K562 (cell line): ENCODE data around the gene YBEY. TPM values are rescaled to one million over a fixed set of nuclear protein-coding genes. Genes with fewer than 3 reads are reported as not detected.

Experiments
- ATAC-seq: fragments of 200-7000 bp; cut with Tn5 transposase; 3 replicates; pipeline ENCODE4 v1.9.1; 2020; ENCODE audit warnings: moderate library complexity
- BruUV-seq: library from RNA; stranded (reverse); fragments of 400-500 nt; replicated peaks from 2 replicates; lab custom pipeline; 2021; lab: Mats Ljungman, UMichigan
- CTCF ChIA-PET: fragments of 300-600 bp; formaldehyde crosslinking; extraction: SDS; loops from one replicate; lab custom pipeline; 2021; ENCODE audit warnings: low intra/inter-chr PET ratio; lab: Yijun Ruan, JAX
- POLR2A ChIA-PET: fragments of 300-600, 350-650 bp; sonication (Branson Sonifier 250); formaldehyde crosslinking; extraction: SDS; loops from one replicate; lab custom pipeline; 2021; ENCODE audit warnings: antibody characterized with exemption, inconsistent platforms; lab: Yijun Ruan, JAX
- DNase-seq, 4 experiments: peaks; one replicate each; pipeline versions ENCODE4 v3.0.0 to v3.0.0-alpha.2; 2011 to 2018; ENCODE audit warnings: low spot score in 3 of 4, mixed read lengths in 3 of 4; ENCODE audit errors: extremely low read depth in 1 of 4
- FAIRE-seq: peaks from 2 replicates; lab custom pipeline; 2011; peaks lifted over from hg19 to GRCh38; lab: Jason Lieb, UNC
- H2AFZ ChIP-seq: 2 replicates; pipeline ENCODE4 v1.6.0; 2011; ENCODE audit warnings: low read depth, low read length, control low read depth, inconsistent platforms
- H3K27ac ChIP-seq: fragments of 200-600 bp; 3 replicates; pipeline ENCODE4 v1.8.0; 2011; ENCODE audit warnings: low read depth, mild to moderate bottlenecking, control low read depth, inconsistent platforms, low read length, moderate library complexity, mixed read lengths; ENCODE audit errors: extremely low read depth
- H3K27me3 ChIP-seq, 2 experiments: fragments of 300-600 bp in 1 of 2; 2 replicates in 1 of 2; 3 replicates in 1 of 2; pipeline versions ENCODE4 v1.6.0 to v1.8.0; 2011; ENCODE audit warnings: inconsistent platforms in 2 of 2, low read length in 2 of 2, mild to moderate bottlenecking in 1 of 2, mixed read lengths in 1 of 2, moderate library complexity in 1 of 2; ENCODE audit not compliant: control insufficient read depth in 2 of 2, insufficient read depth in 2 of 2
- H3K36me3 ChIP-seq: fragments of 300-600 bp; 3 replicates; pipeline ENCODE4 v1.8.0; 2011; ENCODE audit warnings: mild to moderate bottlenecking, low read length, inconsistent platforms; ENCODE audit not compliant: control insufficient read depth, insufficient read depth
- H3K4me1 ChIP-seq, 2 experiments: fragments of 200-600 bp in 1 of 2; replicated peaks in 1 of 2; 2 replicates in 1 of 2; 3 replicates in 1 of 2; pipeline versions ENCODE4 v1.5.1 to v1.8.0; 2011; ENCODE audit warnings: inconsistent platforms in 2 of 2, low read length in 2 of 2, mild to moderate bottlenecking in 1 of 2, mixed read lengths in 1 of 2, moderate library complexity in 1 of 2; ENCODE audit not compliant: control insufficient read depth in 2 of 2, insufficient read depth in 2 of 2
- H3K4me2 ChIP-seq: 2 replicates; pipeline ENCODE4 v1.6.1; 2011; ENCODE audit warnings: low read length, control low read depth, inconsistent platforms, mixed read lengths; ENCODE audit not compliant: insufficient read depth
- H3K4me3 ChIP-seq: fragments of 200-600 bp; sonication (generic), shearing (Covaris generic); 2 replicates; pipeline ENCODE4 v1.5.1; 2016; ENCODE audit warnings: control low read depth, inconsistent platforms
- H3K79me2 ChIP-seq: fragments of 200-600 bp; 3 replicates; pipeline ENCODE4 v1.8.0; 2011; ENCODE audit warnings: low read length, inconsistent platforms; ENCODE audit not compliant: control insufficient read depth, insufficient read depth
- H3K9ac ChIP-seq, 2 experiments: 2 replicates each; pipeline versions ENCODE4 v1.6.0 to v1.6.1; 2011; ENCODE audit warnings: low read depth in 2 of 2, low read length in 2 of 2, control low read depth in 1 of 2, inconsistent platforms in 1 of 2, mild to moderate bottlenecking in 1 of 2, mixed read lengths in 1 of 2; ENCODE audit not compliant: insufficient read depth in 1 of 2
- H3K9me1 ChIP-seq: one replicate; pipeline ENCODE4 v1.6.0; 2011; ENCODE audit warnings: inconsistent platforms, mild to moderate bottlenecking, low read length, moderate library complexity; ENCODE audit not compliant: control insufficient read depth, insufficient read depth
- H3K9me3 ChIP-seq: replicated peaks from 2 replicates; pipeline ENCODE4 v1.5.1; 2011; ENCODE audit warnings: low read depth, low read length, inconsistent platforms; ENCODE audit not compliant: control insufficient read depth, insufficient read depth
- H4K20me1 ChIP-seq: replicated peaks from 2 replicates; pipeline ENCODE4 v1.6.1; 2011; ENCODE audit warnings: low read length, inconsistent platforms, mixed read lengths; ENCODE audit not compliant: control insufficient read depth, insufficient read depth
- CEBPG ChIP-seq, 3 experiments: fragments of 200-800 bp in 1 of 3; sonication (Bioruptor generic) in 1 of 3; sonication (generic) in 1 of 3; formaldehyde crosslinking in 1 of 3; IDR thresholded peaks in 2 of 3; conservative IDR thresholded peaks in 1 of 3; 2 replicates each; pipeline versions ENCODE4 v1.6.1 to v1.8.0; 2016 to 2022; ENCODE audit warnings: missing compliant biosample characterization in 2 of 3, missing genetic modification characterization in 2 of 3, mild to moderate bottlenecking in 1 of 3, missing genetic modification reagents in 1 of 3
- CTCFL ChIP-seq: IDR thresholded peaks from 2 replicates; pipeline ENCODE4 v1.6.1; 2011; ENCODE audit warnings: borderline replicate concordance, low read depth, mild to moderate bottlenecking, moderate library complexity, low read length; ENCODE audit not compliant: insufficient read depth, poor library complexity, severe bottlenecking
- KLF1 ChIP-seq: fragments of 450-650 bp; IDR thresholded peaks from 2 replicates; pipeline ENCODE4 v1.6.1; 2016; ENCODE audit warnings: missing genetic modification characterization, missing compliant biosample characterization
- MAFK ChIP-seq: IDR thresholded peaks from 2 replicates; pipeline ENCODE4 v1.6.1; 2011; ENCODE audit warnings: low read length, improper control_type of control experiment
- PPARD ChIP-seq: fragments of 250-450 bp; sonication (Bioruptor Pico); IDR thresholded peaks from 2 replicates; pipeline ENCODE4 v1.8.0; 2022; ENCODE audit warnings: inconsistent platforms, mild to moderate bottlenecking, moderate library complexity
- RBFOX2 ChIP-seq: fragments of 200-400 bp; formaldehyde crosslinking; IDR thresholded peaks from 2 replicates; pipeline ENCODE4 v1.6.1; 2017; ENCODE audit warnings: low read depth, mild to moderate bottlenecking, low read length, moderate library complexity
- SOX6 ChIP-seq: fragments of 450-650 bp; IDR thresholded peaks from 2 replicates; pipeline ENCODE4 v1.6.1; 2014; ENCODE audit warnings: mild to moderate bottlenecking
- SRF ChIP-seq, 2 experiments: fragments of 250-450, 450-650 bp in 1 of 2; sonication (Bioruptor Pico) in 1 of 2; sonication (generic) in 1 of 2; formaldehyde crosslinking; IDR thresholded peaks; 2 replicates each; pipeline versions ENCODE4 v1.5.0 to v1.5.1; 2020 to 2022; ENCODE audit warnings: mild to moderate bottlenecking in 1 of 2, missing genetic modification reagents in 1 of 2
- ZNF436 ChIP-seq: fragments of 250-450, 450-650 bp; sonication (Bioruptor Pico); formaldehyde crosslinking; IDR thresholded peaks from 2 replicates; pipeline ENCODE4 v1.7.0; 2020; ENCODE audit warnings: mild to moderate bottlenecking
- WGBS: fragments of 100-300 bp; shearing (Covaris generic); methylation state at CpG from one replicate; pipeline ENCODE4 v1.1.6; 2016; ENCODE audit warnings: low coverage, mixed read lengths; ENCODE audit not compliant: insufficient coverage; ENCODE audit errors: missing lambda C conversion rate; 5-methylcytosine and 5-hydroxymethylcytosine counted together
- in situ Hi-C: fragments of 300-500 bp; cut with MboI; formaldehyde crosslinking; loops from 4 replicates; pipeline ENCODE4 v1.15.0; 2018; ENCODE audit warnings: inconsistent platforms, mixed read lengths
- intact Hi-C: fragments of 100-400 bp; cut with micrococcal nuclease; formaldehyde crosslinking; loops from 2 replicates; pipeline ENCODE4 v1.14.2; 2022
- polyA plus RNA-seq, 8 experiments: library from polyadenylated mRNA; depleted of rRNA in 4 of 8; stranded (reverse) in 5 of 8; unstranded in 3 of 8; fragments of >200 nt; fragmentation: Nextera tagmentation in 2 of 8; fragmentation: Illumina TruSeq in 1 of 8; extraction: Ambion mirVana in 2 of 8; extraction: Trizol in 1 of 8; gene quantifications; 2 replicates each; pipeline versions ENCODE4 v1.2.1 to v1.2.3, GENCODE V29; 2011 to 2014; ENCODE audit warnings: inconsistent platforms in 1 of 8, missing spikeins in 1 of 8
- total RNA-seq, 7 experiments: library from RNA; depleted of rRNA in 6 of 7; stranded (reverse); fragments of >200 nt in 6 of 7; fragmentation: Illumina TruSeq in 2 of 7; extraction: Trizol in 2 of 7; gene quantifications; 2 replicates each; pipeline versions ENCODE4 v1.2.1 to v1.2.3, GENCODE V29; 2011 to 2021; ENCODE audit warnings: low replicate concordance in 1 of 7

Gene YBEY
- total and polyA plus RNA-seq, 9 of the 15 experiments (the other 6 are each of a cell fraction or from before 2014, with no cell fraction given) = 6.4 to 28.0 (median 12.4) TPM

DNA sequence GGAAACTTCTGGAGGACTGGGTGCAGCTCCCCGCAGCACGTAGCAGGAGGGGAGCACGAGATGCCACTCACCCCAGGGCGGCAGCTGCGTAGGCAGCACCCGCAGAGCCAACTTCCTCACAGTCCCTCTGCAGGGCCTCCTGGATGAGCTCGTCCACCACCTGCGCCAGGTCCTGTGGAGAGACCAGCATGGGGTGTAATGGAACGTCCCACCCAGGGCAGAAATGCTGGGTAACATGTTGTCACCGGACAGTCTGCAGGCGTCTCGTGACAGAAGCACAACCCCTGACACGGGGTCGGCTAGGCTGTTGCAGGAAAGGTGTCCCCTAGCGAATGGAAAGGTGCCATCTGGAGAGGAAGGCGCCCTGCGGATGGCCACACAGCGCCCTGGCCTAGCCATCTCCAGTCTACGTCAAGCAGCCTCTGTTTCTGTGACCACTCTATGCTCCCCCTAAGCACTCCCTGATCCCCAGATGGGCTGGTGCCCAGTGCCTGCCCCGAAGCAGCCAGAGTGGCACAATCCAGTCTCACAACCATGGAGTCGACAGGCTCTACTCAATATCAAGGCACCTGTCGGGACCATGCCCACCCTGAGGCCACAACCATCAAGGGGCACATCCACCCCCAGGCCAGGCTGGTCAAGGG, 22.0 kb upstream of the YBEY start:
- H3K27ac ChIP-seq = no peak overlapping the region
- FAIRE-seq (no peak), DNase-seq (no peak), ATAC-seq (no peak)
- no peaks in the 10 kb centered on the region for H3K9me3 ChIP-seq
- CTCF ChIA-PET = no interaction called here
- TF ChIP-seq KLF1 (tag) = no peak
- TF ChIP-seq RBFOX2 = 0 out of 2 replicates have a peak, but pooled peaks have one; percentile 37
- intact Hi-C loops = no loop called here
- H3K9ac ChIP-seq = peak overlapping the region in 1 of 2 experiments; percentile 29; a peak in 1 of 4 replicates
- no peaks in the 10 kb centered on the region; a peak in 1 of 5 replicates for H3K27me3 ChIP-seq
- H3K9me1 ChIP-seq = peaks cover 7% of the 10 kb centered on the region
- 0 out of 2 replicates have a peak, but pooled peaks cover 8% of the 10 kb centered on the region for H4K20me1 ChIP-seq
- H3K79me2 ChIP-seq = no peaks in the 10 kb centered on the region
- WGBS = 93% methylated on average over 22 of the region's 22 CpGs
- H2AFZ ChIP-seq = no peak overlapping the region
- peaks cover 87% of the 10 kb centered on the region for H3K36me3 ChIP-seq
- no peak overlapping the region for H3K4me3 ChIP-seq
- no peak overlapping the region for H3K4me2 ChIP-seq
- in situ Hi-C loops = no loop called here
- no TSS peak for BruUV-seq
- H3K4me1 ChIP-seq = peaks cover 0 to 22% of the 10 kb centered on the region in 2 experiments; a peak in 3 of 5 replicates
- POLR2A ChIA-PET = interaction anchor here (0.6 to 1.9 kb wide), 2 partner anchors 11 to 29 kb away, joined by 3 to 5 read pairs; no protein-coding TSS in a partner anchor

DNA sequence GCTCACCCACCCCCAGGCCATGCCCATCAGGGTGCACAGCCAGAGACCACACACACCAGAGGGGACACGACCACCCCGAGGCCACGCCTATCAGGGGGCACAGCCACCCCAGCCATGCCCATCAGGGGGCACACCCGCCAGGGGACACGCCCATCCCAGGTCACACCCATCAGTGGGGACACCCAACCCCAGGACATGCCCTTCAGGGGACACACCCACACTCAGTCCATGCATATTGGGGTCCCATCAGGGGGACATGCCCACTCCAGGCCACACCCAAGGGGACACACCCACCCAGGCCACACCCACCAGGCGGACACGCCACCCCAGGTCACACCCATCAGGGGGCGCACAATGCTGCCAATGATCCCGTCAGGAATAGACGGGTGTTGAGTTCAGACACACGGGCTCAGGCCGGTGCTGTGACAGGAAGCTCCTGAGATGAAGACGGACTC, 21.4 kb upstream of the YBEY start:
- peaks cover 7% of the 10 kb centered on the region for H3K9me1 ChIP-seq
- 88% methylated on average over 13 of the region's 13 CpGs for WGBS
- no peak overlapping the region for H3K4me3 ChIP-seq
- peaks cover 88% of the 10 kb centered on the region for H3K36me3 ChIP-seq
- no peak overlapping the region; the same call in 2 of the 3 replicates for H3K27ac ChIP-seq
- H3K27me3 ChIP-seq = no peaks in the 10 kb centered on the region; a peak in 1 of 5 replicates
- POLR2A ChIA-PET = interaction anchor here (0.6 to 2.8 kb wide), 4 partner anchors 11 to 30 kb away, joined by 3 to 16 read pairs (median 7); no protein-coding TSS in a partner anchor
- H3K9me3 ChIP-seq = no peaks in the 10 kb centered on the region
- in situ Hi-C loops (no loop called here), intact Hi-C loops (no loop called here)
- H2AFZ ChIP-seq = no peak overlapping the region
- FAIRE-seq (peak; percentile 32), DNase-seq (peak; percentile 53 to 77 (median 63)), ATAC-seq (peak; percentile 86)
- no peak overlapping the region for H3K4me2 ChIP-seq
- peaks cover 0 to 22% of the 10 kb centered on the region in 2 experiments; a peak in 3 of 5 replicates for H3K4me1 ChIP-seq
- BruUV-seq = no TSS peak
- H4K20me1 ChIP-seq = 0 out of 2 replicates have a peak, but pooled peaks cover 8% of the 10 kb centered on the region
- no peaks in the 10 kb centered on the region for H3K79me2 ChIP-seq
- CTCF ChIA-PET = no interaction called here
- H3K9ac ChIP-seq = peak overlapping the region in 1 of 2 experiments; percentile 19; a peak in 1 of 4 replicates
- no peak for TF ChIP-seq SOX6
- no peak for TF ChIP-seq SRF (CRISPR knock-in tag; IDR thresholded peaks at IDR 0.05)
- TF ChIP-seq PPARD = no peak
- no peak for TF ChIP-seq MAFK
- TF ChIP-seq CTCFL = peak; percentile 67
- no peak for TF ChIP-seq CEBPG (CRISPR knock-in tag; IDR thresholded peaks at IDR 0.05)
- no peak for TF ChIP-seq CEBPG (tag; conservative IDR thresholded peaks at IDR 0.05 in 1 of 2, IDR thresholded peaks at IDR 0.05 in 1 of 2)
- no peak for TF ChIP-seq ZNF436 (CRISPR knock-in tag)
